Measurements from ENCODE around the gene ADAM19.

The ADAM19 gene

GRCh38 chr5:157606046-157606445 lies 30.5 kb upstream of the ADAM19 start:
- DNase-seq (ENCODE audit: low read depth) = no peak
- no peak overlapping the region for H3K4me3 ChIP-seq (ENCODE audit: low read depth, low read length)
- no peak for TF ChIP-seq CTCF (IDR thresholded peaks at IDR 0.05; ENCODE audit: insufficient read depth, low read depth, low read length, missing control alignments)

GRCh38 chr5:157603333-157604190 lies 28.0 kb upstream of the ADAM19 start:
- TF ChIP-seq CTCF (IDR thresholded peaks at IDR 0.05; ENCODE audit: insufficient read depth, low read depth, low read length, missing control alignments) = no peak
- H3K4me3 ChIP-seq (ENCODE audit: low read depth, low read length) = no peak overlapping the region
- DNase-seq (ENCODE audit: low read depth) = peak; percentile 73

- DNase-seq (ENCODE audit: low read depth) = peak; percentile 70
- H3K4me3 ChIP-seq (ENCODE audit: low read depth, low read length) = no peak overlapping the region
- TF ChIP-seq CTCF (IDR thresholded peaks at IDR 0.05; ENCODE audit: insufficient read depth, low read depth, low read length, missing control alignments) = no peak
Measured at GRCh38 chr5:157602505-157602904, 26.9 kb upstream of the ADAM19 start.

- H3K4me3 ChIP-seq (ENCODE audit: low read depth, low read length) = no peak overlapping the region
- no peak for DNase-seq (ENCODE audit: low read depth)
- TF ChIP-seq CTCF (IDR thresholded peaks at IDR 0.05; ENCODE audit: insufficient read depth, low read depth, low read length, missing control alignments) = no peak
Measured at GRCh38 chr5:157600252-157600651, 24.7 kb upstream of the ADAM19 start.

GRCh38 chr5:157599565-157599964 lies 24.0 kb upstream of the ADAM19 start:
- no peak for TF ChIP-seq CTCF (IDR thresholded peaks at IDR 0.05; ENCODE audit: insufficient read depth, low read depth, low read length, missing control alignments)
- DNase-seq (ENCODE audit: low read depth) = no peak
- H3K4me3 ChIP-seq (ENCODE audit: low read depth, low read length) = no peak overlapping the region

GRCh38 chr5:157598350-157598936 lies 22.9 kb upstream of the ADAM19 start:
- H3K4me3 ChIP-seq (ENCODE audit: low read depth, low read length) = no peak overlapping the region
- no peak for TF ChIP-seq CTCF (IDR thresholded peaks at IDR 0.05; ENCODE audit: insufficient read depth, low read depth, low read length, missing control alignments)
- DNase-seq (ENCODE audit: low read depth) = peak; percentile 52
